Activated naive CD4-positive, alpha-beta T cell treated with anti-CD3 and anti-CD28 coated beads, Interleukin-2, amount 50 U/mL, for 72 hours (primary cell): ENCODE data around the gene PGM1. TPM values are rescaled to one million over a fixed set of nuclear protein-coding genes. Genes with fewer than 3 reads are reported as not detected.

ENCODE experiments used
- ATAC-seq, 2 donors: fragments of 150-1000 bp; cut with Tn5 transposase; 2 replicates each; pipeline ENCODE4 v1.10.0; 2021; ENCODE audit warnings: mild to moderate bottlenecking in 2 of 2, moderate library complexity in 2 of 2
- DNase-seq, 2 donors: peaks; one replicate each; pipeline ENCODE4 v3.0.0; 2021 to 2022; ENCODE audit warnings: low spot score in 2 of 2
- H3K27ac Mint-ChIP-seq, 2 donors: one replicate each; pipeline ENCODE4 v1.8.0; 2022; ENCODE audit warnings: mild to moderate bottlenecking in 2 of 2, mixed read lengths in 2 of 2
- H3K36me3 Mint-ChIP-seq, 2 donors: one replicate each; pipeline ENCODE4 v1.8.0; 2022; ENCODE audit warnings: mixed read lengths in 2 of 2
- H3K9me3 Mint-ChIP-seq, 2 donors: one replicate each; pipeline ENCODE4 v1.8.0; 2022; ENCODE audit warnings: mixed read lengths in 2 of 2
- total RNA-seq, 2 donors: library from RNA; stranded (reverse); gene quantifications; one replicate each; pipeline ENCODE4 v1.2.3, GENCODE V29; 2022

The PGM1 gene
- total RNA-seq, 2 donors from 2014 or later, result 14.0 to 52.1 TPM

DNA sequence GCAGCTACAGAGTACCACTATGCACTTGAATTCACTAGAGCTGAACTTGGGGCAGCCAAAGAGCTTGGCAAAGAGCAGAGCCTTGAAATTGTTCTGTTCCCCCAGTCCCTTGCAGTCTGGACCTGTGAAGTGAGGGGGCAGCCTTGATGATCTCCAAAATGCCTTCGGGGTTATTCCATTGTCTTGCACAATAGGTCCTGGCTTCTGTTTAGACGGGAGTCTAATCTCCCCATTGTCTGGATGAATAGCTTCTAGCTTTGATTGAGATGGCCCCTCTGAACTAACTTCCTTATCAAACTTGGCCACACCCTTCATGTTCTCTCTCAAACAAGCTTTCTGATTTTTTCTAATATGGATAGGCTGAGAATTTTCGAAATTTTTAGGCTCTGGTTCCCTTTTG, 72.6 kb downstream of the PGM1 start:
- Mint-ChIP-seq H3K9me3 (peaks cover 0 to 10% of the 10 kb centered on the region in 2 donors), H3K27ac (no peak overlapping the region)
- ATAC-seq, result no peak

DNA sequence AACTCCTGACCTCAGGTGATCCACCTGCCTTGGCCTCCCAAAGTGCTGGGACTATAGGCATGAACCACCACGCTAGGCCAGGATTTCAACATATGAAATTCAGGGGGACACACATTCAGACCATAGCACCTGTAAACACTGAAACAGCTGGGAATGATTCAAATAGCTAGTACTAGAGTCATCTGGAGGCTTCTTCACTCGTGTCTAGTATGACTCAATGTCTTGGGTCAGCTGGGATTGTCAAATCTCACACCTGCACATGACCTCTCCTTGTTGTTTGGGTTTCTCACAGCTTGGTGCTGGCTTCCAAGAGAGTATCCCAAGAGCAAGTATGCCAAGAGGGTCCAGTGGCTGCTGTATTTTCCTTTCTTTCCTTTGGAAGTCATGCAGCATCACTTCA, 75.1 kb downstream of the PGM1 start:
- DNase-seq (no peak), ATAC-seq (peak; percentile 36 to 88)
- Mint-ChIP-seq H3K27ac (no peak overlapping the region), H3K36me3 (peaks cover 8 to 9% of the 10 kb centered on the region in 2 donors), H3K9me3 (peaks cover 0 to 7% of the 10 kb centered on the region in 2 donors)

More for the DNA sequence above, 72.6 kb downstream of the PGM1 start:
- no peak for DNase-seq
- peaks cover 8 to 16% of the 10 kb centered on the region in 2 donors for H3K36me3 Mint-ChIP-seq

DNA sequence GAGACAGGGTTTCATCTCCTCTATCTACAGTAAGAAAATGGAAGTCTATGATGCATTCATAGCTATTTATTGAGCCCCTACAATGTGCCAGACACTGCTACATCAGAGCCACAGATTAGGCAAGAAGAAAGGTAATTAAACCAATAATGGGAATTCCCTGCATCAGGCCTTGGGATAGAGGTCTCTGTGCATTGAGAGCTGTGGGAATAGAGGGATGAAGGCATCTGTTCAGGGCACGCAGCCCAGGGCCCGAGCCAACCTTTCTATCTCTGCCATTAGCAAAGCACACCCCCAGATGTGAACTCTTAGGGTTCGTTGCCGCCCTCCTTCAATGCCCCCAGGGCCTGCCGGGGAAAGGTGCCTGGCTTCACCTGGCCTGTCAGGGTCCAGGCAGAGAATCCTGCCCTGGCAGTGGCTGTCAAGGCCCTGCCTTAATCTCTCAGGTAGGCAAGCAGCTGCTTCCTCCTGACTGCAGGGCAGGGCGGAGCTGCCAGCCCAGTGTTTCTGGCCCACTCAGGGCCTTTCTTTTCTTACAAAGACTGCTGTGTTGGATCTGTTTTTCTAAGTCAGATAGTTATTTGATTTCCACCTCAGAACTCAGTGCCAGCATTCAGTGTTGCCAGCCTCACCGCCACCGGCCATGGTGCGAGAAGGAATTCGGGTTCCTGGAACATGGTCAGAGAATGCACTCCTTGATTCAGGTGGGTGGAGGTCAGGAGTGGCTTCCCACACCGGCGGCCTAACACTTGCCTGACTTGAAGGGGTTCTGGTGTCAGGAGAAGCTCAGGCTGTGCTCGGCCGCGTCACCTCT, 76.1 kb downstream of the PGM1 start:
- Mint-ChIP-seq H3K9me3 (peaks cover 0 to 5% of the 10 kb centered on the region in 2 donors), H3K36me3 (peaks cover 6 to 8% of the 10 kb centered on the region in 2 donors), H3K27ac (peak overlapping the region in 1 of 2 donors; percentile 45)
- DNase-seq (no peak), ATAC-seq (no peak)

DNA sequence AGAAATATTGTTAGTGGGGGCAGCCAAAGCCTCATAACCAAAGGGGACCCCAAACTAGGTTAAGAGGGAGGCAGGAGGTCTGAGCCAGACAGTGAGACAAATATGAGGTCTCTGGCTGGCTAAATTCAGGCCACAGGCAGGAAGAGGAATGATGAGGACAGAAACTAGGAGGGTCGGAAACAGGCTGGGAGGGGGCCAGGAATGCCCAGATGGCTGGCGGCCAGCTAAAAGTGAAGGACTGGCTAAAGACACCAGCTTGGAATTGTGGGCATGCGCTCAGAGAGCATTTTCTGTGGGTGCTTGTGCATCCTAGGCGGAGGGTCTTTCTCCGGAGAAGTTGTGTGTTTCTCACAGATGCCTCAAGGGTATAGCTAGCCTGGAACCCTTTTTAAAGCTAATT, 77.0 kb downstream of the PGM1 start:
- H3K9me3 Mint-ChIP-seq, result peaks cover 0 to 5% of the 10 kb centered on the region in 2 donors
- H3K27ac Mint-ChIP-seq, result peak overlapping the region in 1 of 2 donors; percentile 45
- DNase-seq (no peak), ATAC-seq (no peak)
- peaks cover 6 to 8% of the 10 kb centered on the region in 2 donors for H3K36me3 Mint-ChIP-seq

DNA sequence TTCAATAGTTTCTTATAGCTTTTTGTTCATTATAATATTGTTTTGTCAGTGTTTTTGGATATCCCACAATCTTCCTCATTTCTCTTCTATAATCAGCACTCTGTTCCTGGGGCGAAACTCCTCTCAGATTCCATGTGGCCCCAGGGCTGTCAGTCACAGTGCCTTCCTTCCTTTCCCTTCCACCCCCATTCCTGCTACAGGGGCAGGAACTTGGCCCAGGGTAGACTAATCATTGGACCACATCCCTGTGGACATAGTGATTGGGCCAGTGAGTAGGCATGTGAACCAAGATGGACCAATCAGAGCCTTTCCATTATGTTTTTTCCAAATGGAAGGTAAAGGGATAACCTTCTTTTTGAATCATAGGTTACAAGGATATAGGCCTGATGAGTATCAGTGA, 78.3 kb downstream of the PGM1 start:
- no peak for DNase-seq
- H3K27ac Mint-ChIP-seq, result no peak overlapping the region
- ATAC-seq, result no peak
- no peaks in the 10 kb centered on the region for H3K9me3 Mint-ChIP-seq
- H3K36me3 Mint-ChIP-seq, result peaks cover under 1 to 1% of the 10 kb centered on the region in 2 donors

DNA sequence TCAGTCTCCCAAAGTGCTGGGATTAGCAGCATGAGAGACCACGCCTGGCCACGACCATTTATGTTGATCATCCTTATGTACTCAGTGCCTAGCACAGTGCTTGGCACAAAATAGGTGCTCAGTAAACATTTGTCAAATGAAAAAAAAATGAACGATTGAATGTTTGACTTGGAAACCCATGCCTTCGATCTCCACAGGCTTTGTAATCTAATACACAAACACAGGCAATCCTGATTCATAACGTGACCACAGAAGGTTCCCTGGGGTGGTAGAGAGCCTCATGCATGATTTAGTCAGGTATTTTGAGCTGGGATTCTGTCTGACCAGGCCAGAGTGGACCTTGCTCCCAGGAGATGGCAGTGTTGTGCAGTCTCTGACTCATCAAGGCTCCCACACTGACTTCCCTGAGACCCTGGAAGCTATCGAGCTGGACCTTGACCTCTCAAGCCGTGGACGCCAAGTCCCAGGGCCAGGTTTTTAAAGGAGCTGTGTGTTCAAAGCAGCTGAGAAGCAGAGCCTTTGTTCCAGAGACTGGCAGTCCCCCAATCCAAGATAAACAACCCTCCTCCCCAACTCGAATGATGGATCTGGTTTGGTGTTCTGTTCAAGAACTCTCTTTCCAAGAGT, 81.1 kb downstream of the PGM1 start:
- no peaks in the 10 kb centered on the region for H3K9me3 Mint-ChIP-seq
- H3K27ac Mint-ChIP-seq, result no peak overlapping the region
- ATAC-seq (peak; percentile 54 to 65), DNase-seq (no peak)
- H3K36me3 Mint-ChIP-seq, result peaks cover 0 to 2% of the 10 kb centered on the region in 2 donors

DNA sequence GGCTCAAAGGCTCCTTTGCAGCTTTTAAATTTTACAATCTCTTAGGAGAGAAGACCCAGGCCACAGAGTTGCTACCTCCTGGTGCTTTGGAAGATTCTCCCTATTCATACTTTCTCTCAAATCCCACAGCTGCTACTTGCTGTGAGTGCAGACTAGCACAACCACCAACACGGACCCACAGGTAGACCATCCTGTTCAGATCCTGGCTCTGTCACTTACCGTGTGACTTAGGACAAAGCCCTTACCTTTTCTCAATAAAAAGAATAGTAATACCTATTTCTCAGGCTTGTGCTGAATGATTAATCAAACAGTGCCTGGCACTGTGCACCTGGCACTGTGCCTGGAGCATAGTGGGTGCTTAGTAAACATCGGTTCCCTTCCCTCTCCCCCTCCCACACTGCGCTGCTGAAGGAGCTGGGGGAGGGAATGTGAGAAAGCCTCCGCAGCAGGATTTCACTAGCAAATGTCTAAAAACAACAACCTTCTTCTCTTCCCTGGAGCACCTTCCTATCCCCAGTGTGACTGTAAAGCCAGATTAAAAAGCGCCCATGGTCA, 81.7 kb downstream of the PGM1 start:
- peaks cover 4 to 8% of the 10 kb centered on the region in 2 donors for H3K36me3 Mint-ChIP-seq
- H3K27ac Mint-ChIP-seq, result no peak overlapping the region
- DNase-seq, result no peak
- ATAC-seq, result no peak
- H3K9me3 Mint-ChIP-seq, result no peaks in the 10 kb centered on the region

GRCh38 chr1:63675420-63675931, 82.3 kb downstream of the PGM1 start:
- Mint-ChIP-seq H3K27ac (no peak overlapping the region), H3K36me3 (peaks cover 6 to 13% of the 10 kb centered on the region in 2 donors)
- no peak for DNase-seq

DNA sequence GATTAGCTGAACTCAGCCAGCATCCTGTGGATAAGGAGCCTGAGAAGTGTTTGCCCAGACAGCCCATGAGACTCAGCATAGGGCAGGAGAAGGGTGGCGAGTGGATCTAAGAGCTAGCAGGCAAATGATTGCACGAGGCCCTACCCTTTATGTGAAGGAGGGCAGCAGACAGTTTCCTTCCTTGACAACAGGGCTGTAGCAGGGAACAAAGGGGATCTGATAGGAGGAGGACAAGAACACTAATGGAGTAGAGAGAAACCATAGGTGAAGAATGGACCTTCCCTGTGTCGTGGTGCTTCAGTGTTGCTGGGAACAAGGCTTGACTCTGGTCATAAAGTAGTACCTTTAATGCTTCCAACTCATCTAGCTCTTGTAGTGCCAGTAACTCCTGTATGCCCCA, 84.3 kb downstream of the PGM1 start:
- H3K9me3 Mint-ChIP-seq, result no peaks in the 10 kb centered on the region
- no peak for ATAC-seq
- DNase-seq, result no peak
- peaks cover 6 to 14% of the 10 kb centered on the region in 2 donors for H3K36me3 Mint-ChIP-seq
- no peak overlapping the region for H3K27ac Mint-ChIP-seq

More at GRCh38 chr1:63675420-63675931, 82.3 kb downstream of the PGM1 start:
- no peaks in the 10 kb centered on the region for H3K9me3 Mint-ChIP-seq
- ATAC-seq, result no peak

- peaks cover 6 to 14% of the 10 kb centered on the region in 2 donors for H3K36me3 Mint-ChIP-seq
- no peak overlapping the region for H3K27ac Mint-ChIP-seq
- DNase-seq, result no peak
These were observed 85.0 kb downstream of the PGM1 start for GRCh38 chr1:63678200-63678599.

DNA sequence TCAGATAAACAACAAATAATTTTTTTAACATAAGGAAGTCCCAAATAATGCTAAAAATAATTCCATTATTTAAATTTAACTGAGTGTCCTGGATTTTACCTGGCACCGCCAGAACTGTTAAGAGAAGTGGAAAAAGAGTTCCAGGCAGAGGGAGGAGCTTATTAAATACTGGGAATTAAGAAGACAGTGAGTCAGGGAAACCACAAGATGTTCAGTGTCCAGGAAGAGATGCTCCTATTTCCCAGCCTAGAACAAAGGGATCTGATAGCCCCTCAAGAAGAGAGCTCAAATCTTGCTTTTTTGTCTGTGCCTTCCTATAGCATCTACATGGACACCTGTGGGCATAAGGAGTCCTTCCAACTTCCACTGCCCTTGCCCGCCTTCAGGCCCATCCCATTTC, 85.9 kb downstream of the PGM1 start:
- ATAC-seq (no peak), DNase-seq (no peak)
- no peaks in the 10 kb centered on the region for H3K9me3 Mint-ChIP-seq
- H3K27ac Mint-ChIP-seq, result no peak overlapping the region
- peaks cover 6 to 14% of the 10 kb centered on the region in 2 donors for H3K36me3 Mint-ChIP-seq

More at GRCh38 chr1:63678200-63678599, 85.0 kb downstream of the PGM1 start:
- ATAC-seq, result no peak
- no peaks in the 10 kb centered on the region for H3K9me3 Mint-ChIP-seq

GRCh38 chr1:63679589-63679988, 86.4 kb downstream of the PGM1 start:
- H3K9me3 Mint-ChIP-seq, result no peaks in the 10 kb centered on the region
- ATAC-seq, result no peak
- no peak for DNase-seq
- no peak overlapping the region for H3K27ac Mint-ChIP-seq
- H3K36me3 Mint-ChIP-seq, result peaks cover 6 to 14% of the 10 kb centered on the region in 2 donors

- H3K27ac Mint-ChIP-seq, result no peak overlapping the region
- peaks cover 6 to 14% of the 10 kb centered on the region in 2 donors for H3K36me3 Mint-ChIP-seq
- H3K9me3 Mint-ChIP-seq, result peaks cover 0 to 3% of the 10 kb centered on the region in 2 donors
- DNase-seq (no peak), ATAC-seq (no peak)
These were observed 89.7 kb downstream of the PGM1 start for GRCh38 chr1:63682936-63683335.

DNA sequence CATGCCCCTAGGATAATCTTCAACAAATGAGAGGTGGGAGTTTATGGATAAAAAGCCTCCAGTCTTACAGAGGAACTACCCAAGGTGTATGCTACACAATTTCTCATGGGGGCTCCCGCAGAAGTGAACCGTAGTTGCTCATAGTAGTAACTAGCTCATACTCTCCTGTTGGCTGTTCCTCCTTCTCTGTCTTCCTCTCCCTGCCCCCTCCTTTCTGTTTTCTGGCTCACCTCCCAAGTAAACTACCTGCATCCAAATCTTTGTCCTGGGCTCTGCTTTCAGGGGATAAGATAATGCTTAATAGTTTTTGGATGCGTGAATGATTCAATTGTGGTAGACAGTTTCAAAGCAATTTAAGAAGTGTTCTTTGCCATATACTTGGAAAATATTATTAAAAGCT, 90.5 kb downstream of the PGM1 start:
- peaks cover 6 to 14% of the 10 kb centered on the region in 2 donors for H3K36me3 Mint-ChIP-seq
- H3K27ac Mint-ChIP-seq, result no peak overlapping the region
- no peak for ATAC-seq
- no peak for DNase-seq
- H3K9me3 Mint-ChIP-seq, result peaks cover 0 to 3% of the 10 kb centered on the region in 2 donors

DNA sequence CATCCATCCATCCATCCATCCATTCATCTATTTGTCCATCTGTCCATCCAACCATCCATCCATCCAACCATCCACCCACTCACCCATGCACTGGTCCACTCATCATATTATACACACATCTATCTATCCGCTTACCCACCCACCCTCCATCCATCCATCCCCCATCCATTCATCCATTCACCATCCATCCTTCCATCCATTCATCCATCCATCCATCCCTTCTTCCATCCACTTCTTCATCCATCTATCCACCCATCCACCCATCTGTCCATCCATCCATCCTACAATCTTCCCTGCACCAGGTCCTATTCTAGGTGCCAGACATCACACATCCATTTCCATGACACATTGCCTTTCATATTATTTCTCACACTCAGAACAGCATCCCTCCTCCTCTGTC, 93.5 kb downstream of the PGM1 start:
- Mint-ChIP-seq H3K27ac (no peak overlapping the region), H3K9me3 (peaks cover 0 to 3% of the 10 kb centered on the region in 2 donors), H3K36me3 (no peaks in the 10 kb centered on the region)
- DNase-seq (no peak), ATAC-seq (no peak)

DNA sequence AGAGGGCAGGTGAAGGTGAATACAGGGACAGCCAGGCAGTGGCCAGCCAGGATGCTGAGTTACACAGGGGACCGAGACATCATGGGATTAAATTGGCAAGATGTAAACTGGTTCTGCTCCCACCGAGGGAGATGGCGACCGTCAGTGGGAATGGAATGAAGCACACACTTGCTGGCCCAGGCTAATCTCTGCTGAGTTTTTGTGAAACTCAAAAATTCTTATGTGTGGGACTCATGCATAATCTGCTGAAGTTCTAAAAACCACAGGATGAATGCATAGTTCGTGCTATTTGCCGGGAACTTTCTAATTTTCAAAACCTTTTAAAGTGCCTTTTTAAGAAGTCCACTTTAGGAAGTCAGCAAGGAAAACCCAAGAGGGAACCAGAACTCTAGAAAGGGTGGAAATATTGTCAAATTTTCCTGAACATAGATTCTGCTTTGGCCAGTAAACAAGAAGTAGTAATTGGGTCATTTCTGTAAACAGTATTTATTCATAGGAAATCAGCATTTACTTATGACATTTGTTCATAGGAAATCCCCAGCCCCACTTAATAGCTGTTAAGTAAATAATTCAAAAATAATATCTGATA, 95.2 kb downstream of the PGM1 start:
- DNase-seq (no peak), ATAC-seq (no peak)
- H3K27ac Mint-ChIP-seq, result no peak overlapping the region
- H3K9me3 Mint-ChIP-seq, result peaks cover 0 to 3% of the 10 kb centered on the region in 2 donors
- no peaks in the 10 kb centered on the region for H3K36me3 Mint-ChIP-seq
